ENCODE results near the gene SRRM4. TPM values are rescaled to one million over a fixed set of nuclear protein-coding genes. Genes with fewer than 3 reads are reported as not detected.
A peak's percentile ranks its signal among the peaks of the same experiment; 100 is the strongest.

SRRM4 gene
- total RNA-seq, 2 donors from 2014 or later = 0.27 TPM; not detected in 1

- Histone ChIP-seq H3K9me3 (no peaks in the 10 kb centered on the region), H3K27ac (peak overlapping the region; percentile 57), H3K4me3 (peak overlapping the region; percentile 28), H3K4me1 (no peaks in the 10 kb centered on the region), H3K36me3 (no peaks in the 10 kb centered on the region), H3K27me3 (no peaks in the 10 kb centered on the region), H3K9ac (ENCODE audit: low read depth in 2 of 2, low read length in 2 of 2) (peak overlapping the region; percentile 48 to 68)
- DNase-seq = no peak
- no peak for TF ChIP-seq CTCF (IDR thresholded peaks at IDR 0.05)
- intact Hi-C loops (cut with DNase I) = no loop called here
Observed at GRCh38 chr12:119179335-119180021, 198.1 kb downstream of the SRRM4 start.

- DNase-seq = peak; percentile 37
- peak overlapping the region; percentile 57 for H3K27ac ChIP-seq
- intact Hi-C loops (cut with DNase I) = no loop called here
- H3K4me3 ChIP-seq = peak overlapping the region; percentile 28
- H3K4me1 ChIP-seq = no peaks in the 10 kb centered on the region
- no peaks in the 10 kb centered on the region for H3K36me3 ChIP-seq
- TF ChIP-seq CTCF (IDR thresholded peaks at IDR 0.05) = no peak
- H3K27me3 ChIP-seq = no peaks in the 10 kb centered on the region
- H3K9ac ChIP-seq (ENCODE audit: low read depth in 2 of 2, low read length in 2 of 2) = peak overlapping the region; percentile 48 to 68
- no peaks in the 10 kb centered on the region for H3K9me3 ChIP-seq
Observed at GRCh38 chr12:119180380-119181040, 199.2 kb downstream of the SRRM4 start.

GRCh38 chr12:119181202-119181601 is 199.9 kb downstream of the SRRM4 start:
- Histone ChIP-seq H3K9me3 (no peaks in the 10 kb centered on the region), H3K4me1 (no peaks in the 10 kb centered on the region), H3K36me3 (no peaks in the 10 kb centered on the region), H3K27ac (no peak overlapping the region), H3K4me3 (peak overlapping the region; percentile 28), H3K9ac (ENCODE audit: low read depth in 2 of 2, low read length in 2 of 2) (no peak overlapping the region), H3K27me3 (no peaks in the 10 kb centered on the region)
- DNase-seq = no peak
- no peak for TF ChIP-seq CTCF (IDR thresholded peaks at IDR 0.05)
- intact Hi-C loops (cut with DNase I) = no loop called here

GRCh38 chr12:119181944-119182343 is 200.6 kb downstream of the SRRM4 start:
- Histone ChIP-seq H3K27ac (no peak overlapping the region), H3K4me3 (no peak overlapping the region), H3K27me3 (no peaks in the 10 kb centered on the region), H3K36me3 (no peaks in the 10 kb centered on the region), H3K9me3 (no peaks in the 10 kb centered on the region), H3K9ac (ENCODE audit: low read depth in 2 of 2, low read length in 2 of 2) (no peak overlapping the region), H3K4me1 (no peaks in the 10 kb centered on the region)
- DNase-seq = no peak
- TF ChIP-seq CTCF (IDR thresholded peaks at IDR 0.05) = no peak
- intact Hi-C loops (cut with DNase I) = no loop called here

- intact Hi-C loops (cut with DNase I) = no loop called here
- Histone ChIP-seq H3K9ac (ENCODE audit: low read depth in 2 of 2, low read length in 2 of 2) (no peak overlapping the region), H3K4me3 (no peak overlapping the region), H3K27ac (no peak overlapping the region), H3K36me3 (no peaks in the 10 kb centered on the region), H3K9me3 (no peaks in the 10 kb centered on the region), H3K4me1 (no peaks in the 10 kb centered on the region), H3K27me3 (no peaks in the 10 kb centered on the region)
- no peak for DNase-seq
- no peak for TF ChIP-seq CTCF (IDR thresholded peaks at IDR 0.05)
Observed at GRCh38 chr12:119182701-119183493, 201.6 kb downstream of the SRRM4 start.

All from colonic mucosa (tissue), 4 donors.